Breast epithelium (tissue), 3 donors: ENCODE data around the gene CREB1.

ENCODE experiments used
- CTCF ChIP-seq, 3 donors: fragments of 450-650 bp; IDR thresholded peaks; one replicate each; pipeline ENCODE4 v1.5.1; 2016 to 2017; ENCODE audit warnings: antibody characterized with exemption in 3 of 3, mild to moderate bottlenecking in 3 of 3, moderate library complexity in 3 of 3
- POLR2AphosphoS5 ChIP-seq, 3 donors: sonication (generic); formaldehyde crosslinking; IDR thresholded peaks; one replicate each; pipeline ENCODE4 v1.6.1; 2017; ENCODE audit warnings: antibody characterized with exemption in 3 of 3

GRCh38 chr2:207616185-207616584 lies 86.4 kb downstream of the CREB1 start:
- TF ChIP-seq POLR2AphosphoS5 (IDR thresholded peaks at IDR 0.05) (no peak), CTCF (IDR thresholded peaks at IDR 0.05) (no peak)
